Prostate gland (tissue), 2 donors: Measurements from ENCODE around the gene NGB.

ENCODE experiments used
- CTCF ChIP-seq, 4 experiments: fragments of 200-600 bp in 2 of 4; fragments of 450-650 bp in 2 of 4; sonication (generic) in 2 of 4; IDR thresholded peaks; 1 replicate in 3 of 4; 2 replicates in 1 of 4; pipeline ENCODE4 v1.5.1; 2016 to 2019; ENCODE audit warnings: antibody characterized with exemption in 4 of 4, mild to moderate bottlenecking in 2 of 4, moderate library complexity in 2 of 4
- POLR2A ChIP-seq: fragments of 450-650 bp; IDR thresholded peaks from one replicate; pipeline ENCODE4 v1.6.1; 2016; ENCODE audit warnings: antibody characterized with exemption, mild to moderate bottlenecking
- POLR2AphosphoS5 ChIP-seq: sonication (generic); formaldehyde crosslinking; IDR thresholded peaks from one replicate; pipeline ENCODE4 v1.6.1; 2017; ENCODE audit warnings: antibody characterized with exemption

- TF ChIP-seq CTCF (IDR thresholded peaks at IDR 0.05) (peak; percentile 50 to 84 (median 64)), POLR2A (no peak), POLR2AphosphoS5 (peak; percentile 84)
These were observed 49.4 kb upstream of the NGB start, which contains the start of gene POMT2 for GRCh38 chr14:77320238-77320935.
